Tibial nerve (tissue), 4 donors: ENCODE results near the gene CIDEA.

ENCODE experiments used
- CTCF ChIP-seq, 5 experiments: fragments of 200-600 bp in 3 of 5; fragments of 450-650 bp in 2 of 5; sonication (generic) in 3 of 5; IDR thresholded peaks; one replicate each; pipeline ENCODE4 v1.5.1; 2016 to 2019; ENCODE audit warnings: antibody characterized with exemption in 5 of 5, mild to moderate bottlenecking in 3 of 5, moderate library complexity in 2 of 5
- EP300 ChIP-seq, 2 donors: sonication (generic); formaldehyde crosslinking; IDR thresholded peaks; one replicate each; pipeline ENCODE4 v1.6.1; 2017; ENCODE audit warnings: antibody characterized with exemption in 2 of 2, mild to moderate bottlenecking in 1 of 2

DNA sequence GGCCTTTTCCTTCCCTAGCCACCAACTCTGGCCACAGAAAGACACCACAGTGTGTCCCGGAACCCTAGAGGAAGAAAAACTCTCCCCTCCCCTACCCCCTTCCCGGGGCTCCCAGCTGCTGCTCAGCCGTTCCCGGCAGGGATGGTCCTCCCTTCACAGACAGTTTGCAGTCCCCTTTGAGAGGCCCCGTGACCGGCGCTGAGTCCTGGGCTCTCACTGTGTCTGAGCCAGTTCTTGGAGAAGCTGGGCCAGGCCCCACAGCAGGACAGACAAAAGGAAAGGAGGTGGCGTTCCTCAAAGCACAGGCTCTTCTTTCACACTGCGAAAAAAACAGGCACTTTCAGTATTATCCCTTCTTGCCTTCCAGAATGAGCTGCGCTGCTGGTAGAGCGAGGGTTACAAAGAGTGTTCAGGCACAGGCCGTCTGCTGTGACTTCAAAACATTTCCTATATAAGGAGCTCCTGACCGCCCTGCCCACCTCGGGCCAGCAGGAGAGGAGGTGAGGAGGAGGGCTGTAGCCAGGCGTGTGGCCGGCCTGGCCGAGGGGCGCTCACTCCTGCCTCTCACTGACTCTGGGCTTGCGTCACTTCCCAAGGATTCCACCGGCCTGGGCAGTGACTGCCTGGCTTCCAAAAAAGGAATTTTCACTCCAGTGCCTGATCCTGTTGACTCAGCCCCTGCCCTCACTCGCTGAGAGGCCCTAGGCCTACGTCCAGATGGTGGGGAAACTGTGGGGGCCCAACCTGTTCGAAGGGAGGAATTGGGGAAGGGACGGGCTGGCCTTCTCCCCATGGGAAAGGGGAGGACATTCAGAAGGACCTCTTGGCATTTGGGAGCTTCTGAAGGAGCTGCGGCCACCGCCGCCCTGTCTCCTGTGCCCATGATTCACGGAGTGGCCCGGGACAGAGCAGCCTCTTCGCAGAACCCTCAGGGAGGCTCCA lies 24.9 kb downstream of the CIDEA start:
- TF ChIP-seq CTCF (IDR thresholded peaks at IDR 0.05) (peak in 2 of 5 experiments; percentile 46 to 53), EP300 (IDR thresholded peaks at IDR 0.05) (peak; percentile 37 to 94)
